Measurements from ENCODE around the gene CPPED1.

DNA sequence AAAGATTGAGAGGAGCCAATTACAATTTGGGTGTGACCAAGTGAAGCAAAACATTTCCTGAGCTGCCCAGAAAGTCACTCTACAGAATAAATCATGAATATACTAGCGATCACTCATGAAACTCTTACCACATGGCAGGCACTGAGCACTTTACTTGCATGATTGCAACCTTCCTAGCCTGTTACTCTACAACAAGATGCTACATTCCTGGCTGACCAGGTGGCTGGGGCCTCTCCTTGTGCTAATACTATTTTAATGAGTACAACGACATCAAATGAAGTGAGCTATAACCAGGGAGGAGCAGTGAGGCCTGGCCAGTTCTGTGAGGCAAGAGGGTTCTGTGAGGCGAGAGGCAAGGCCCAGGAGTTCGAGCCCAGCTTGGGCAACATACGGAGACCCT, 75.2 kb downstream of the CPPED1 start:
- TF ChIP-seq, protein P1, sequence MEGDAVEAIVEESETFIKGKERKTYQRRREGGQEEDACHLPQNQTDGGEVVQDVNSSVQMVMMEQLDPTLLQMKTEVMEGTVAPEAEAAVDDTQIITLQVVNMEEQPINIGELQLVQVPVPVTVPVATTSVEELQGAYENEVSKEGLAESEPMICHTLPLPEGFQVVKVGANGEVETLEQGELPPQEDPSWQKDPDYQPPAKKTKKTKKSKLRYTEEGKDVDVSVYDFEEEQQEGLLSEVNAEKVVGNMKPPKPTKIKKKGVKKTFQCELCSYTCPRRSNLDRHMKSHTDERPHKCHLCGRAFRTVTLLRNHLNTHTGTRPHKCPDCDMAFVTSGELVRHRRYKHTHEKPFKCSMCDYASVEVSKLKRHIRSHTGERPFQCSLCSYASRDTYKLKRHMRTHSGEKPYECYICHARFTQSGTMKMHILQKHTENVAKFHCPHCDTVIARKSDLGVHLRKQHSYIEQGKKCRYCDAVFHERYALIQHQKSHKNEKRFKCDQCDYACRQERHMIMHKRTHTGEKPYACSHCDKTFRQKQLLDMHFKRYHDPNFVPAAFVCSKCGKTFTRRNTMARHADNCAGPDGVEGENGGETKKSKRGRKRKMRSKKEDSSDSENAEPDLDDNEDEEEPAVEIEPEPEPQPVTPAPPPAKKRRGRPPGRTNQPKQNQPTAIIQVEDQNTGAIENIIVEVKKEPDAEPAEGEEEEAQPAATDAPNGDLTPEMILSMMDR (IDR thresholded peaks at IDR 0.05), result no peak
- no peak for TF ChIP-seq POLR2A (IDR thresholded peaks at IDR 0.05)
- no peak for TF ChIP-seq EP300 (IDR thresholded peaks at IDR 0.05)

Measured in tibial nerve (tissue), 4 donors.